IMR-90 (cell line): ENCODE results near the gene IFI30. TPM values are rescaled to one million over a fixed set of nuclear protein-coding genes. Genes with fewer than 3 reads are reported as not detected.

ENCODE experiments used
- ATAC-seq: fragments of 200-7000 bp; cut with Tn5 transposase; 2 replicates; pipeline ENCODE4 v1.9.1; 2020; ENCODE audit warnings: low read depth, mild to moderate bottlenecking, moderate library complexity
- BruUV-seq: library from RNA; stranded (reverse); fragments of 400-500 nt; replicated peaks from 2 replicates; lab custom pipeline; 2021; lab: Mats Ljungman, UMichigan
- CTCF ChIA-PET: fragments of 300-600 bp; formaldehyde crosslinking; extraction: SDS; loops from one replicate; lab custom pipeline; 2021; ENCODE audit warnings: antibody characterized with exemption; lab: Yijun Ruan, JAX
- POLR2A ChIA-PET: fragments of 300-600 bp; sonication (Branson Sonifier 250); formaldehyde crosslinking; loops from one replicate; lab custom pipeline; 2022; ENCODE audit warnings: antibody characterized with exemption; ENCODE audit not compliant: unreplicated experiment; lab: Charles Lee
- DNase-seq: peaks from one replicate; pipeline ENCODE4 v3.0.0; 2013
- H2AFZ ChIP-seq: replicated peaks from 2 replicates; pipeline ENCODE3; 2013; ENCODE audit warnings: low read length, mild to moderate bottlenecking; ENCODE audit not compliant: poor library complexity
- H2AK5ac ChIP-seq: 2 replicates; pipeline ENCODE4 v1.6.1; 2013; ENCODE audit warnings: low read depth, low read length, inconsistent platforms
- H2AK9ac ChIP-seq: replicated peaks from 2 replicates; pipeline ENCODE3; 2013; ENCODE audit warnings: mild to moderate bottlenecking, low read depth, low read length, moderate library complexity; ENCODE audit not compliant: poor library complexity
- H2BK120ac ChIP-seq: 2 replicates; pipeline ENCODE4 v1.6.1; 2013; ENCODE audit warnings: low read depth, low read length, inconsistent platforms
- H2BK15ac ChIP-seq: 3 replicates; pipeline ENCODE4 v1.6.1; 2013; ENCODE audit warnings: low read depth, low read length, inconsistent platforms
- H2BK20ac ChIP-seq: 2 replicates; pipeline ENCODE4 v1.6.1; 2013; ENCODE audit warnings: low read depth, mild to moderate bottlenecking, inconsistent platforms, low read length, moderate library complexity
- H2BK5ac ChIP-seq: 2 replicates; pipeline ENCODE4 v1.6.1; 2013; ENCODE audit warnings: mild to moderate bottlenecking, low read depth, low read length, inconsistent platforms; ENCODE audit not compliant: poor library complexity, severe bottlenecking
- H3K14ac ChIP-seq: replicated peaks from 2 replicates; pipeline ENCODE4 v1.6.1; 2013; ENCODE audit warnings: low read depth, low read length, inconsistent platforms
- H3K18ac ChIP-seq: 2 replicates; pipeline ENCODE4 v1.6.1; 2013; ENCODE audit warnings: low read depth, low read length, control low read depth
- H3K23ac ChIP-seq: 2 replicates; pipeline ENCODE4 v1.6.1; 2013; ENCODE audit warnings: low read depth, low read length, inconsistent platforms
- H3K27ac ChIP-seq: 2 replicates; pipeline ENCODE4 v1.5.1; 2013; ENCODE audit warnings: mild to moderate bottlenecking, control low read depth, low read length; ENCODE audit not compliant: insufficient read depth
- H3K27me3 ChIP-seq: 2 replicates; pipeline ENCODE4 v1.6.1; 2013; ENCODE audit warnings: low read length; ENCODE audit not compliant: control insufficient read depth, insufficient read depth
- H3K36me3 ChIP-seq: 2 replicates; pipeline ENCODE4 v1.6.1; 2013; ENCODE audit warnings: low read length, mixed read lengths; ENCODE audit not compliant: control insufficient read depth, insufficient read depth
- H3K4ac ChIP-seq: 2 replicates; pipeline ENCODE4 v1.6.1; 2013; ENCODE audit warnings: low read depth, low read length, inconsistent platforms
- H3K4me1 ChIP-seq: 2 replicates; pipeline ENCODE4 v1.6.1; 2013; ENCODE audit warnings: low read length, mixed read lengths; ENCODE audit not compliant: control insufficient read depth, insufficient read depth
- H3K4me2 ChIP-seq: 2 replicates; pipeline ENCODE4 v1.6.1; 2013; ENCODE audit warnings: low read depth, mild to moderate bottlenecking, control low read depth, low read length, moderate library complexity
- H3K4me3 ChIP-seq: 2 replicates; pipeline ENCODE4 v1.5.1; 2013; ENCODE audit warnings: low read depth, mild to moderate bottlenecking, control low read depth, low read length, moderate library complexity; ENCODE audit not compliant: insufficient read depth
- H3K56ac ChIP-seq: 2 replicates; pipeline ENCODE4 v1.6.1; 2013; ENCODE audit warnings: low read length, inconsistent platforms; ENCODE audit not compliant: insufficient read depth; ENCODE audit errors: extremely low read depth
- H3K79me1 ChIP-seq, 2 experiments: 2 replicates each; pipeline ENCODE4 v1.6.1; 2013; ENCODE audit warnings: low read length in 2 of 2, inconsistent platforms in 1 of 2, low read depth in 1 of 2
- H3K9ac ChIP-seq: 2 replicates; pipeline ENCODE4 v1.6.1; 2013; ENCODE audit warnings: low read depth, low read length, control low read depth
- H3K9me1 ChIP-seq: 2 replicates; pipeline ENCODE4 v1.6.1; 2013; ENCODE audit warnings: low read length, inconsistent platforms; ENCODE audit not compliant: insufficient read depth
- H3K9me3 ChIP-seq: 2 replicates; pipeline ENCODE4 v1.6.1; 2013; ENCODE audit warnings: low read length; ENCODE audit not compliant: control insufficient read depth, insufficient read depth
- H4K20me1 ChIP-seq: 2 replicates; pipeline ENCODE4 v1.6.1; 2013; ENCODE audit warnings: low read length, inconsistent platforms; ENCODE audit not compliant: insufficient read depth
- H4K5ac ChIP-seq: 2 replicates; pipeline ENCODE4 v1.6.1; 2013; ENCODE audit warnings: mild to moderate bottlenecking, low read depth, low read length, control low read depth
- H4K8ac ChIP-seq, 2 experiments: 2 replicates each; pipeline ENCODE4 v1.6.1; 2013; ENCODE audit warnings: low read depth in 2 of 2, low read length in 2 of 2, control low read depth in 1 of 2, inconsistent platforms in 1 of 2
- H4K91ac ChIP-seq: 2 replicates; pipeline ENCODE4 v1.6.1; 2013; ENCODE audit warnings: low read depth, low read length, inconsistent platforms; ENCODE audit not compliant: insufficient read depth
- BHLHE40 ChIP-seq: fragments of 150-350 bp; IDR thresholded peaks from 2 replicates; pipeline ENCODE4 v1.6.1; 2016; ENCODE audit warnings: mild to moderate bottlenecking, low read depth, low read length
- FOS ChIP-seq: fragments of 150-350 bp; IDR thresholded peaks from 2 replicates; pipeline ENCODE4 v1.6.1; 2016; ENCODE audit warnings: low read depth, low read length
- MAZ ChIP-seq: IDR thresholded peaks from 2 replicates; pipeline ENCODE4 v1.6.1; 2012; ENCODE audit warnings: low read depth, mild to moderate bottlenecking, low read length, improper control_type of control experiment, moderate library complexity, borderline replicate concordance
- RAD21 ChIP-seq: IDR thresholded peaks from 2 replicates; pipeline ENCODE4 v1.6.1; 2012; ENCODE audit warnings: low read length, improper control_type of control experiment
- SMC3 ChIP-seq: fragments of 150-350 bp; IDR thresholded peaks from 2 replicates; pipeline ENCODE4 v1.6.1; 2016; ENCODE audit warnings: low read depth, mild to moderate bottlenecking, antibody characterized with exemption, low read length, moderate library complexity
- WGBS, 2 experiments: methylation state at CpG; one replicate each; pipeline versions ENCODE4 v1.1.5 to v1.1.7; 2013; ENCODE audit warnings: missing lambda C conversion rate in 2 of 2; ENCODE audit not compliant: insufficient read length in 1 of 2; ENCODE audit errors: extremely low coverage in 2 of 2; 5-methylcytosine and 5-hydroxymethylcytosine counted together
- dilution Hi-C: fragments of 300-500 bp; cut with HindIII; formaldehyde crosslinking; loops from one replicate; pipeline ENCODE4 v1.14.3; 2018; ENCODE audit warnings: low sequenced_read_pairs; ENCODE audit not compliant: unreplicated experiment
- in situ Hi-C: fragments of 300-500 bp; cut with MboI; formaldehyde crosslinking; loops from 3 replicates; pipeline ENCODE4 v1.14.3; 2019; ENCODE audit warnings: low sequenced_read_pairs, inconsistent platforms, mixed read lengths
- intact Hi-C: fragments of 100-400 bp; cut with micrococcal nuclease; formaldehyde crosslinking; loops from 2 replicates; pipeline ENCODE4 v1.10.0; 2022
- polyA plus RNA-seq, 3 experiments: library from polyadenylated mRNA; depleted of rRNA; stranded (reverse); fragments of >200 nt; gene quantifications; 2 replicates each; pipeline ENCODE4 v1.2.3, GENCODE V29; 2012; ENCODE audit warnings: low replicate concordance in 1 of 3
- total RNA-seq: library from RNA; depleted of rRNA; stranded (reverse); fragments of >200 nt; gene quantifications from 2 replicates; pipeline ENCODE4 v1.2.3, GENCODE V29; 2012

IFI30 gene
- total and polyA plus RNA-seq, 2 of the 4 experiments (the other 2 are of a cell fraction): 2.3 TPM

GRCh38 chr19:18225355-18225701 lies 51.7 kb downstream of the IFI30 start:
- no peak overlapping the region for H4K91ac ChIP-seq
- intact Hi-C loops: no loop called here
- POLR2A ChIA-PET: no interaction called here
- H2BK5ac ChIP-seq: no peak overlapping the region
- H3K4me3 ChIP-seq: no peak overlapping the region
- DNase-seq (no peak), ATAC-seq (no peak)
- no peak overlapping the region for H2BK20ac ChIP-seq
- no peaks in the 10 kb centered on the region for H3K79me1 ChIP-seq
- TF ChIP-seq BHLHE40 (no peak), RAD21 (no peak), FOS (no peak), SMC3 (no peak), MAZ (no peak)
- H3K4me1 ChIP-seq: peaks cover 7% of the 10 kb centered on the region
- no peak overlapping the region for H3K4ac ChIP-seq
- H3K9me1 ChIP-seq: peaks cover 2% of the 10 kb centered on the region; the same call in 1 of the 2 replicates
- H3K36me3 ChIP-seq: no peaks in the 10 kb centered on the region
- no peaks in the 10 kb centered on the region for H3K9me3 ChIP-seq
- H3K27ac ChIP-seq: no peak overlapping the region
- H3K23ac ChIP-seq: no peak overlapping the region
- H2AK9ac ChIP-seq: peak overlapping the region; percentile 7
- H2AK5ac ChIP-seq: peak overlapping the region; percentile 20; the same call in 1 of the 2 replicates
- H4K5ac ChIP-seq: no peak overlapping the region; the same call in 1 of the 2 replicates
- in situ Hi-C loops: no loop called here
- peak overlapping the region; percentile 96 for H2AFZ ChIP-seq
- no peak overlapping the region for H3K4me2 ChIP-seq
- dilution Hi-C loops: no loop called here
- no TSS peak for BruUV-seq
- no peak overlapping the region for H3K18ac ChIP-seq
- H3K56ac ChIP-seq: no peak overlapping the region
- peaks cover 6% of the 10 kb centered on the region; the same call in 1 of the 2 replicates for H3K27me3 ChIP-seq
- no peak overlapping the region for H2BK120ac ChIP-seq
- no peak overlapping the region for H3K14ac ChIP-seq
- no peak overlapping the region for H2BK15ac ChIP-seq
- no peak overlapping the region for H3K9ac ChIP-seq
- CTCF ChIA-PET: no interaction called here
- WGBS, 2 experiments: 24% methylated on average over 5 of the region's 16 CpGs; no CpG with 5 or more reads in 1 of the 2 experiments
- H4K8ac ChIP-seq: no peak overlapping the region; a peak in 1 of 4 replicates
- H4K20me1 ChIP-seq: no peaks in the 10 kb centered on the region
